ENCODE data around the gene RPL11.
"Not testable (repeated sequence)": the region's sequence is repeated elsewhere in the genome, so short reads cannot be mapped to it uniquely, and the experiment has no call there.

The RPL11 gene

GRCh38 chr1:23691499-23692307 lies at the start of gene RPL11:
Gene RPL11 (plus strand): TSS chr1:23691806. CDS start chr1:23691824, 18 bp downstream.
- Histone ChIP-seq H3K9me3 (ENCODE audit: control insufficient read depth, insufficient read depth, low read length) (no peaks in the 10 kb centered on the region), H3K4me1 (ENCODE audit: control insufficient read depth, insufficient read depth, low read length) (peaks cover 4% of the 10 kb centered on the region), H3K36me3 (ENCODE audit: control insufficient read depth, insufficient read depth, low read length) (peaks cover 43% of the 10 kb centered on the region), H3K4me3 (ENCODE audit: low read depth, low read length) (peak within 1 kb of the TSS; percentile 93), H3K27me3 (ENCODE audit: control insufficient read depth, insufficient read depth, low read length) (no peaks in the 10 kb centered on the region), H3K9ac (ENCODE audit: low read depth, low read length) (peak within 1 kb of the TSS; percentile 96), H3K27ac (ENCODE audit: low read depth, low read length) (peak within 1 kb of the TSS; percentile 90)

DNA sequence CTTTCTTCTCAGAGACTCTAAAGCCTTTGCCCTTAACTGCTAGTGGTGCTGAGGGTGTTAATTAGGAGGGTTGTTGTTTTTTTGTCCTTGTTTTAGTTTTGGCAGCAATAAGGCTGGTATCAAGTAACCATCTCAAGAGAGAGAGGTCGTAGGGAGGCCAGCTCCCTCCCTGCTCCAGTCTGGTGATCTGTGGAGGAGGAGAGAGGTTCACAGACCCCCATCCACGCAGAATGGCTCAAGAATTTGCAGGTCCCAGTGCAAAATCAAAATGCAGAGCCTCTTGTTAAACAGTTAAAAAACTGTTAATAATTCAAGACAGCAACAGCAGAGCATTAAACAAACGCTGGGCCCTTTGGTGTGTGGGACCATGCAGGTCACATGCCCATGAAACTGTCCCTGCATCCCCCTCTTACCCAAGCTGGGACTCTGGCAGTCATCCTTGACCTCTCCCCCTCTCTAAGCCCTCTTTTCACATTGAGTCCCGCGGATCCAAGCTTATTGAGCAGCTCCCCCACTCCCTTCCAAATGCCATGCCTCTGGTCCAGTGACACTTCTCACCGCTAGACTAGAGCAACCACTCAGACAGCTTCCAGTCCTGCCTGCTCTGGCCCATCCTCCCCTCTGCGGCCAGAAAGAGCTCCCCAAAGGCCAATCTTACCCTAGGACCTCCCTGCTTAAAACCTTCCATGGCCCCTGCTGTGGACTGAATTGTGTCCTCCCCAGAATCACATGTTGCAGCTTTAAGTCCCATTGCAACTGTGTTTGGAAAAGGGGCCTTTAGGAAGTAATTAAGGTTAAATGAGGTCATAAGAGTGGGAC lies 47.7 kb upstream of the RPL11 start:
- H3K9me3 ChIP-seq (ENCODE audit: control insufficient read depth, insufficient read depth, low read length), result no peaks in the 10 kb centered on the region
- no peak overlapping the region for H3K27ac ChIP-seq (ENCODE audit: low read depth, low read length)
- no peaks in the 10 kb centered on the region for H3K36me3 ChIP-seq (ENCODE audit: control insufficient read depth, insufficient read depth, low read length)
- no peaks in the 10 kb centered on the region for H3K27me3 ChIP-seq (ENCODE audit: control insufficient read depth, insufficient read depth, low read length)
- no peak overlapping the region for H3K4me3 ChIP-seq (ENCODE audit: low read depth, low read length)
- 0 out of 2 replicates have a peak, but pooled peaks cover 5% of the 10 kb centered on the region for H3K4me1 ChIP-seq (ENCODE audit: control insufficient read depth, insufficient read depth, low read length)
- H3K9ac ChIP-seq (ENCODE audit: low read depth, low read length), result no peak overlapping the region

DNA sequence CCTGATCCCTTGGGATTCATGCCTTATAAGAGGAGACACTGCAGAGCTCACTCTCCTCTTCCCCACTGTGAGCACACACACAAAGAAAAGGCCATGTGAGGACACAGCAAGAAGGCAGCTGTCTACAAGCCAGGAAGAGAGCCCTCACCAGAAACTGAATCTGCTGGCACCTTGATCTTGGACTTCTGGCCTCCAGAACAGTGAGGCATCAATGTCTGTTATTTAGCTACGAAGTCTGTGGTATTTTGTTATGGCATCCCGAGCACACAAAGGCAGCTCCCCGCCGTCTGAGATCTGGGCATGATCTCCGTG lies 47.1 kb upstream of the RPL11 start:
- Histone ChIP-seq H3K9ac (ENCODE audit: low read depth, low read length) (no peak overlapping the region), H3K4me1 (ENCODE audit: control insufficient read depth, insufficient read depth, low read length) (0 out of 2 replicates have a peak, but pooled peaks cover 5% of the 10 kb centered on the region), H3K4me3 (ENCODE audit: low read depth, low read length) (no peak overlapping the region), H3K9me3 (ENCODE audit: control insufficient read depth, insufficient read depth, low read length) (no peaks in the 10 kb centered on the region), H3K27me3 (ENCODE audit: control insufficient read depth, insufficient read depth, low read length) (no peaks in the 10 kb centered on the region), H3K27ac (ENCODE audit: low read depth, low read length) (no peak overlapping the region), H3K36me3 (ENCODE audit: control insufficient read depth, insufficient read depth, low read length) (no peaks in the 10 kb centered on the region)

- Histone ChIP-seq H3K9ac (ENCODE audit: low read depth, low read length) (no peak overlapping the region), H3K9me3 (ENCODE audit: control insufficient read depth, insufficient read depth, low read length) (no peaks in the 10 kb centered on the region), H3K27me3 (ENCODE audit: control insufficient read depth, insufficient read depth, low read length) (no peaks in the 10 kb centered on the region), H3K36me3 (ENCODE audit: control insufficient read depth, insufficient read depth, low read length) (no peaks in the 10 kb centered on the region), H3K27ac (ENCODE audit: low read depth, low read length) (no peak overlapping the region), H3K4me3 (ENCODE audit: low read depth, low read length) (no peak overlapping the region), H3K4me1 (ENCODE audit: control insufficient read depth, insufficient read depth, low read length) (0 out of 2 replicates have a peak, but pooled peaks cover 5% of the 10 kb centered on the region)
Observed at GRCh38 chr1:23645338-23645737, 46.3 kb upstream of the RPL11 start.

DNA sequence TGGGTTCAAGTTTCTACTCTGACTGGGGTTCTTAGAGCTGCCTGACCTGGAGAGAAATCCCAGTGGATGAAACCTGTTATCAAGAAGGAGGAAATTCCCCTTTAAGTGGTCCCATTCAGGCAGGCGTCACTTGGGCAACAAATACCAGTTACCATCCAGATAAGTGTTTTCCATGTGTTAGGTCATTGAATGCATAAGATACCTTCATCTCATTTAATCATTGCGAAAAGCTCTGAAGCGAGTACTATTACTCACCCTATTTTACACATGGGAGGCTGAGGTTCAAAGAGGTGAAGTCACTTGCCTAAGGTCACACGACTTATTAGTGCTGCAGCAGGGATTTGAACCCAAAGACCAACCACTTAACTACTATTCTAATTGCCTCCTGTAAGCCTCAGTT lies 45.5 kb upstream of the RPL11 start:
- H3K4me1 ChIP-seq (ENCODE audit: control insufficient read depth, insufficient read depth, low read length), result 0 out of 2 replicates have a peak, but pooled peaks cover 5% of the 10 kb centered on the region
- H3K4me3 ChIP-seq (ENCODE audit: low read depth, low read length), result no peak overlapping the region
- no peaks in the 10 kb centered on the region for H3K36me3 ChIP-seq (ENCODE audit: control insufficient read depth, insufficient read depth, low read length)
- H3K27me3 ChIP-seq (ENCODE audit: control insufficient read depth, insufficient read depth, low read length), result no peaks in the 10 kb centered on the region
- no peaks in the 10 kb centered on the region for H3K9me3 ChIP-seq (ENCODE audit: control insufficient read depth, insufficient read depth, low read length)
- H3K9ac ChIP-seq (ENCODE audit: low read depth, low read length), result no peak overlapping the region
- H3K27ac ChIP-seq (ENCODE audit: low read depth, low read length), result no peak overlapping the region

GRCh38 chr1:23646541-23646940 lies 45.1 kb upstream of the RPL11 start:
- Histone ChIP-seq H3K9me3 (ENCODE audit: control insufficient read depth, insufficient read depth, low read length) (no peaks in the 10 kb centered on the region), H3K36me3 (ENCODE audit: control insufficient read depth, insufficient read depth, low read length) (no peaks in the 10 kb centered on the region), H3K4me3 (ENCODE audit: low read depth, low read length) (no peak overlapping the region), H3K9ac (ENCODE audit: low read depth, low read length) (no peak overlapping the region), H3K27ac (ENCODE audit: low read depth, low read length) (no peak overlapping the region), H3K27me3 (ENCODE audit: control insufficient read depth, insufficient read depth, low read length) (no peaks in the 10 kb centered on the region), H3K4me1 (ENCODE audit: control insufficient read depth, insufficient read depth, low read length) (0 out of 2 replicates have a peak, but pooled peaks cover 5% of the 10 kb centered on the region)

DNA sequence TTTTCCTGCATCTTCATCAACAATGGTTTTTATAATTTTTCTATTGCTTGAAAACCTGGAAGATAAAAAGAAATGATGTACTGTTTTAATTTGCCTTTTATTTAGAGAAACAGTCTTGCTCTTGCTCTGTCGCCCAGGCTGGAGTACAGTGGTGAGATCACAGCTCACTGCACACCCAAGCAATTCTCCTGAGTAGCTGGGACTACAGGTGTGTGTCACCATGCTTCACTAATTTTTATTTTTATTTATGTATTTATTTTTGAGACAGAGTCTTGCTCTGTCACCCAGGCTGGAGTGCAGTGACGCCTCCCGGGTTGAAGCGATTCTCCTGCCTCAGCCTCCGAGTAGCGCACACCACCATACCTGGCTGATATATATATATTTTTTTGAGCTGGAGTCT lies 43.0 kb upstream of the RPL11 start:
- no peak overlapping the region for H3K4me3 ChIP-seq (ENCODE audit: low read depth, low read length)
- no peaks in the 10 kb centered on the region for H3K27me3 ChIP-seq (ENCODE audit: control insufficient read depth, insufficient read depth, low read length)
- H3K4me1 ChIP-seq (ENCODE audit: control insufficient read depth, insufficient read depth, low read length), result 0 out of 2 replicates have a peak, but pooled peaks cover 5% of the 10 kb centered on the region
- no peak overlapping the region for H3K9ac ChIP-seq (ENCODE audit: low read depth, low read length)
- no peaks in the 10 kb centered on the region for H3K9me3 ChIP-seq (ENCODE audit: control insufficient read depth, insufficient read depth, low read length)
- H3K36me3 ChIP-seq (ENCODE audit: control insufficient read depth, insufficient read depth, low read length), result no peaks in the 10 kb centered on the region
- no peak overlapping the region for H3K27ac ChIP-seq (ENCODE audit: low read depth, low read length)

GRCh38 chr1:23649157-23649556 lies 42.4 kb upstream of the RPL11 start:
- H3K4me3 ChIP-seq (ENCODE audit: low read depth, low read length); H3K4me1 ChIP-seq (ENCODE audit: control insufficient read depth, insufficient read depth, low read length); H3K27me3 ChIP-seq (ENCODE audit: control insufficient read depth, insufficient read depth, low read length); H3K36me3 ChIP-seq (ENCODE audit: control insufficient read depth, insufficient read depth, low read length); H3K27ac ChIP-seq (ENCODE audit: low read depth, low read length); H3K9me3 ChIP-seq (ENCODE audit: control insufficient read depth, insufficient read depth, low read length); H3K9ac ChIP-seq (ENCODE audit: low read depth, low read length): not testable (repeated sequence)

DNA sequence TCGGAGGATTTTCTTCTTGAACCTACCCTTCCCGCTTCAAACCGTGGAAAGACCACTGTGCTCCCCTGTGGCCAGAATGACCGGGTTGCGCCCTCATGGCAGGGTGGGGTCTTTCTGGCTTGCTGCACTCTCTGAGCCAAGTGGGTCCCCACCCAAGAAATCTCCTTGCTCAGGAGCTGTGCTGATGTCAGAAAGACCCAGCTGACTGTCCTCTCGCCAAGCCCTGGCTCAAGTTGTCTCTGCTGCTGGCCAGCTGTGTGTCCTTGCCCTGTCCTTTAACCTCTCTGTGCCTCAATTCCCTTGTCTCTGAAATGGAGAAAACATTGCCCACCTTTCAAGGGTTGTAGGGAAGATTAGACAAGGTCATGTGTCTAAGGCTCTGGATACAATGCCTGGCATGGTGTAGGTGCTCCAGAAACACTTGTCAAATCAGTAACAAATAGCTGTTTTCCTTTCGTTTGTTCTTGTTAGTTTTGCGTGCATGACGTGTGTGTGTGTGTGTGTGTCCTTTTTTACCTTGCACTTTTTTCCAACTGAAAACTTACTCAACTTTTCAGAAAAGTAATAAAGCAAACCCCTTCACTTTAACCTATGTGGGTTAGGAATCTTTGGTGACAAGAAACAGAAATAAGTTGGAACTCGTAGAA lies 41.1 kb upstream of the RPL11 start:
- H3K27ac ChIP-seq (ENCODE audit: low read depth, low read length), result no peak overlapping the region
- no peak overlapping the region for H3K4me3 ChIP-seq (ENCODE audit: low read depth, low read length)
- H3K27me3 ChIP-seq (ENCODE audit: control insufficient read depth, insufficient read depth, low read length), result no peaks in the 10 kb centered on the region
- H3K36me3 ChIP-seq (ENCODE audit: control insufficient read depth, insufficient read depth, low read length), result no peaks in the 10 kb centered on the region
- no peaks in the 10 kb centered on the region for H3K9me3 ChIP-seq (ENCODE audit: control insufficient read depth, insufficient read depth, low read length)
- H3K4me1 ChIP-seq (ENCODE audit: control insufficient read depth, insufficient read depth, low read length), result no peaks in the 10 kb centered on the region
- H3K9ac ChIP-seq (ENCODE audit: low read depth, low read length), result no peak overlapping the region

DNA sequence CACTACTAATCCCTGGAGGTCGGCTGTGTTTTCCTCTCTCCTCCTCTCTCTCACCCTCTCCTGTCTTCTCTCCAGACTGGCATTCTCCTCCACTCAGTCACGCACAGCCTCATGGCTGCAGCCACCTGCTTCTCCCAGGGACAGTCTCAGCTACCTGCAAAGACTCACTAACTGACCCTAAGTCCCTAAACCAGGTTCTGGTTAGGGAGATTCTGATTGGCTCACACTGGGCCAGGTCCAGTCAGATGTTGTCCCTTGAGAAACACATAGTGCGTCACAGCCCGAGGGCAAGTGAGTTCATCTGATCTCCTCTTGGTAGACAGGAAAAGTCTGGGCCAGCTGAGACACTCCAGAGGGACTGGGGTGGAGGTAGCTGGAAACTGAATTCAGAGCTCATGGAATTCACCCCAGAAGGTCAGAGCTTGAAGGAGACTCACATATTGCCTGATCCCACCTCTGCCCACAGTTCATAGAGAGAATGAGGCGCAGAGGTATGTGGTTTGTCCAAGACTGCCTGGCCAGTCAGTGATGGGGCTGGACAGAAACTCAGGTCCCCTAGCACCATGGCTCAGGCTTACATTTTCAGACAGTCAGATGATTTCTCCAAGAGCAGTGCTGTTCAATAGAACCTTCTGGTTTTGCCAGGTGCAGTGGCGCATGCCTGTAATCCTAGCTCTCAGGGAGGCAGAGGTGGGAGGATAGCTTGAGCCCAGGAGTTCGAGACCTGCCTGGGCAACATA lies 40.4 kb upstream of the RPL11 start:
- no peaks in the 10 kb centered on the region for H3K36me3 ChIP-seq (ENCODE audit: control insufficient read depth, insufficient read depth, low read length)
- H3K4me3 ChIP-seq (ENCODE audit: low read depth, low read length), result no peak overlapping the region
- H3K27me3 ChIP-seq (ENCODE audit: control insufficient read depth, insufficient read depth, low read length), result no peaks in the 10 kb centered on the region
- no peak overlapping the region for H3K9ac ChIP-seq (ENCODE audit: low read depth, low read length)
- no peaks in the 10 kb centered on the region for H3K4me1 ChIP-seq (ENCODE audit: control insufficient read depth, insufficient read depth, low read length)
- H3K9me3 ChIP-seq (ENCODE audit: control insufficient read depth, insufficient read depth, low read length), result no peaks in the 10 kb centered on the region
- no peak overlapping the region for H3K27ac ChIP-seq (ENCODE audit: low read depth, low read length)
